Vagina (tissue), 2 donors: ENCODE data around the gene BRPF3.

ENCODE experiments used
- CTCF ChIP-seq, 3 experiments: fragments of 450-650 bp in 2 of 3; fragments of 200-600 bp in 1 of 3; sonication (generic) in 1 of 3; IDR thresholded peaks; one replicate each; pipeline ENCODE4 v1.5.1; 2017 to 2019; ENCODE audit warnings: antibody characterized with exemption in 3 of 3, mild to moderate bottlenecking in 2 of 3, moderate library complexity in 2 of 3
- POLR2AphosphoS5 ChIP-seq, 2 donors: sonication (generic); formaldehyde crosslinking; IDR thresholded peaks; one replicate each; pipeline ENCODE4 v1.9.0; 2017; ENCODE audit warnings: antibody characterized with exemption in 2 of 2, mild to moderate bottlenecking in 2 of 2, low read depth in 1 of 2; ENCODE audit not compliant: insufficient read depth in 1 of 2

- TF ChIP-seq POLR2AphosphoS5 (IDR thresholded peaks at IDR 0.05; ENCODE audit: insufficient read depth in 1 of 2, low read depth in 1 of 2) (no peak), CTCF (IDR thresholded peaks at IDR 0.05) (no peak)
Observed at GRCh38 chr6:36221674-36222073, 25.1 kb downstream of the BRPF3 start.
